Measurements from ENCODE around the gene THOP1. TPM values are rescaled to one million over a fixed set of nuclear protein-coding genes. Genes with fewer than 3 reads are reported as not detected.

The THOP1 gene
- total RNA-seq, 1 experiment from 2014 or later: 143 TPM

GRCh38 chr19:2740314-2740656 is 45.0 kb upstream of the THOP1 start:
- TF ChIP-seq CTCF (IDR thresholded peaks at IDR 0.05): no peak
- TF ChIP-seq REST (IDR thresholded peaks at IDR 0.05; ENCODE audit: insufficient read depth in 1 of 2, low read depth in 2 of 2, low read length in 1 of 2): peak in 1 of 2 experiments; percentile 68; a peak in 2 of 4 replicates
- intact Hi-C loops (cut with micrococcal nuclease; ENCODE audit: unreplicated experiment): no loop called here
- no peaks in the 10 kb centered on the region; the same call in 1 of the 2 replicates for H3K36me3 ChIP-seq (ENCODE audit: control insufficient read depth, insufficient read depth, low read length)
- POLR2A ChIA-PET: no interaction called here
- no peak for ATAC-seq
- H3K9me3 ChIP-seq (ENCODE audit: control insufficient read depth, insufficient read depth, low read depth, low read length): no peaks in the 10 kb centered on the region
- DNase-seq (ENCODE audit: low read depth, low spot score): no peak
- in situ Hi-C loops (cut with HindIII; ENCODE audit: low pct_unique_long_range_greater_than_20kb, low sequenced_read_pairs): no loop called here
- no peaks in the 10 kb centered on the region for H3K27me3 ChIP-seq (ENCODE audit: control insufficient read depth, insufficient read depth, low read length)
- CTCF ChIA-PET: no interaction called here
- H3K4me1 ChIP-seq (ENCODE audit: control insufficient read depth, insufficient read depth, low read length): peaks cover 3% of the 10 kb centered on the region; the same call in 1 of the 2 replicates
- no TSS peak for BruUV-seq (replicated peaks)
- H3K27ac ChIP-seq (ENCODE audit: low read length): no peak overlapping the region
- peak overlapping the region; percentile 30 to 88 for H3K4me3 ChIP-seq (ENCODE audit: low read depth in 2 of 2, low read length in 2 of 2)

GRCh38 chr19:2743099-2743498 is 42.2 kb upstream of the THOP1 start:
- ChIA-PET POLR2A (no interaction called here), CTCF (no interaction called here)
- no peak overlapping the region for H3K4me3 ChIP-seq (ENCODE audit: low read depth in 2 of 2, low read length in 2 of 2)
- ATAC-seq: no peak
- no peaks in the 10 kb centered on the region for H3K27me3 ChIP-seq (ENCODE audit: control insufficient read depth, insufficient read depth, low read length)
- no TSS peak for BruUV-seq (replicated peaks)
- in situ Hi-C loops (cut with HindIII; ENCODE audit: low pct_unique_long_range_greater_than_20kb, low sequenced_read_pairs) (no loop called here), intact Hi-C loops (cut with micrococcal nuclease; ENCODE audit: unreplicated experiment) (no loop called here)
- peaks cover 3% of the 10 kb centered on the region; the same call in 1 of the 2 replicates for H3K4me1 ChIP-seq (ENCODE audit: control insufficient read depth, insufficient read depth, low read length)
- H3K27ac ChIP-seq (ENCODE audit: low read length): no peak overlapping the region
- no peaks in the 10 kb centered on the region for H3K36me3 ChIP-seq (ENCODE audit: control insufficient read depth, insufficient read depth, low read length)
- no peak for TF ChIP-seq POLR2AphosphoS5 (IDR thresholded peaks at IDR 0.05; ENCODE audit: low read depth, low read length)
- no peak for DNase-seq (ENCODE audit: low read depth, low spot score)
- no peaks in the 10 kb centered on the region for H3K9me3 ChIP-seq (ENCODE audit: control insufficient read depth, insufficient read depth, low read depth, low read length)

- Histone ChIP-seq H3K36me3 (ENCODE audit: control insufficient read depth, insufficient read depth, low read length) (no peaks in the 10 kb centered on the region), H3K9me3 (ENCODE audit: control insufficient read depth, insufficient read depth, low read depth, low read length) (no peaks in the 10 kb centered on the region), H3K27ac (ENCODE audit: low read length) (no peak overlapping the region), H3K4me1 (ENCODE audit: control insufficient read depth, insufficient read depth, low read length) (0 out of 2 replicates have a peak, but pooled peaks cover under 1% of the 10 kb centered on the region), H3K27me3 (ENCODE audit: control insufficient read depth, insufficient read depth, low read length) (no peaks in the 10 kb centered on the region), H3K4me3 (ENCODE audit: low read depth in 2 of 2, low read length in 2 of 2) (no peak overlapping the region)
- POLR2A ChIA-PET: interaction anchor here (0.7 kb wide), 1 partner anchor 82 kb away, joined by 7 read pairs; no protein-coding TSS in a partner anchor
- CTCF ChIA-PET: no interaction called here
- TF ChIP-seq TCF7L2 (IDR thresholded peaks at IDR 0.05; ENCODE audit: low read depth, low read length) (no peak), POLR2AphosphoS5 (IDR thresholded peaks at IDR 0.05; ENCODE audit: low read depth, low read length) (no peak), REST (IDR thresholded peaks at IDR 0.05; ENCODE audit: insufficient read depth in 1 of 2, low read depth in 2 of 2, low read length in 1 of 2) (no peak), SIN3A (IDR thresholded peaks at IDR 0.05; ENCODE audit: borderline replicate concordance, insufficient read depth, low read depth, low read length) (no peak)
- no TSS peak for BruUV-seq (replicated peaks)
- ATAC-seq: no peak
- no peak for DNase-seq (ENCODE audit: low read depth, low spot score)
- in situ Hi-C loops (cut with HindIII; ENCODE audit: low pct_unique_long_range_greater_than_20kb, low sequenced_read_pairs) (no loop called here), intact Hi-C loops (cut with micrococcal nuclease; ENCODE audit: unreplicated experiment) (no loop called here)
These were observed 41.2 kb upstream of the THOP1 start for GRCh38 chr19:2744113-2744512.

All from Panc1 (cell line).